ENCODE data around the gene IP6K1. TPM values are rescaled to one million over a fixed set of nuclear protein-coding genes. Genes with fewer than 3 reads are reported as not detected.

Gene IP6K1
- total RNA-seq, 2 experiments from 2014 or later: 18.3 to 20.3 TPM

GRCh38 chr3:49727924-49728361 lies 58.4 kb downstream of the IP6K1 start:
- no peaks in the 10 kb centered on the region for H3K27me3 Mint-ChIP-seq (ENCODE audit: low read depth)
- H3K4me3 Mint-ChIP-seq: no peak overlapping the region
- H3K4me1 Mint-ChIP-seq (ENCODE audit: low read depth): peaks cover 10% of the 10 kb centered on the region
- intact Hi-C loops (cut with micrococcal nuclease): loop anchor here (10.0 kb wide), 1 partner anchor 703 kb away; the partner anchor contains the start of genes IMPDH2 and NDUFAF3
- CTCF ChIA-PET: interaction anchor here (0.9 kb wide), 1 partner anchor 9 kb away, joined by 3 read pairs; the partner anchor contains the start of gene AMIGO3
- no peak for DNase-seq
- no peaks in the 10 kb centered on the region for H3K9me3 Mint-ChIP-seq
- peaks cover 15% of the 10 kb centered on the region for H3K36me3 Mint-ChIP-seq (ENCODE audit: low read depth)
- no peak overlapping the region for H3K27ac Mint-ChIP-seq

GRCh38 chr3:49727154-49727923 lies 59.0 kb downstream of the IP6K1 start:
- peaks cover 15% of the 10 kb centered on the region for H3K36me3 Mint-ChIP-seq (ENCODE audit: low read depth)

DNA sequence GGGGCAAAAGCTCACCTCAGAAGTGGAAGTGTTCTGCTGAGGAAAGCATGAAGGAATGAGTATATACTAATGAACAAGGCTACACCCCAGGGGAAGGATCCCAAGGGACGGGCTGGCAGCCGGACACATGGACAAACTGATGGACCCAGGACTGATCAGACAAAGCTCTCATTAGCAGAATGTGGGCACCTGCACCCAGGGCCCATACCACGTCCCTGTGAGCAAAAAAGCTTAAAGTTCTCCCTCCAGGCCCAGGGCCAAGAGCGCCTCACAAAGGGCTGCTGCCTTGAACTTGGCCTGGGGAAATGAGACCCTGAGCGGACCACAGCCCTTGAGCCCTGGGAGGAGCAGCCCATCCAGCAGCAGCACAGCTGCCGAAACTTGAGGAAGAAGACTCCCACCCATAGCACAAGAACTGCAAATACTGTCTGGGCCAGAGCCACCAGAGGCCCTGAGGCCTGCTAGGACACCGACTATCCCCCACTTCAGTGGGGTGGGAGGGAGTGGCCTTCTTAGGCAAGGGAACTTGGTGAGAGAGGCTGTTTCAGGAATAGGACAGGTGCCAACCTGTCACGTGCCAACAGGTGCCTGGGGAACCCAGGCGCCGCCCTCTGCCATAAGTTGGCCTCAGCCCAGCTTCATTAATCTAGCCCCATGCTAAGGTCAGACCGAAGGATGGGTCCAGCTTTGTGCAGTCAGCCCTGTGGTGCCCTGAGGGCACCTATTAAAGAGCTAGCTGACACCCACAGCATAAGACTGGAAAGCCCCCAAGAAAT lies 60.2 kb downstream of the IP6K1 start:
- H3K4me1 Mint-ChIP-seq (ENCODE audit: low read depth): peaks cover 19% of the 10 kb centered on the region
- no peak overlapping the region for H3K27ac Mint-ChIP-seq
- H3K27me3 Mint-ChIP-seq (ENCODE audit: low read depth): no peaks in the 10 kb centered on the region
- DNase-seq: no peak
- intact Hi-C loops (cut with micrococcal nuclease): loop anchor here (2.0 to 10.0 kb wide), 2 partner anchors 51 to 701 kb away; partner anchors contain the start of genes APEH, IMPDH2 and NDUFAF3
- H3K9me3 Mint-ChIP-seq: no peaks in the 10 kb centered on the region
- H3K36me3 Mint-ChIP-seq (ENCODE audit: low read depth): peaks cover 14% of the 10 kb centered on the region
- CTCF ChIA-PET: interaction anchor here (1.2 kb wide), 1 partner anchor 114 kb away, joined by 4 read pairs; no protein-coding TSS in a partner anchor
- no peak overlapping the region for H3K4me3 Mint-ChIP-seq

More at GRCh38 chr3:49727154-49727923, 59.0 kb downstream of the IP6K1 start:
- Mint-ChIP-seq H3K27ac (no peak overlapping the region), H3K4me3 (no peak overlapping the region), H3K27me3 (ENCODE audit: low read depth) (no peaks in the 10 kb centered on the region), H3K4me1 (ENCODE audit: low read depth) (peaks cover 16% of the 10 kb centered on the region), H3K9me3 (no peaks in the 10 kb centered on the region)
- CTCF ChIA-PET: interaction anchor here (0.9 kb wide), 1 partner anchor 8 kb away, joined by 3 read pairs; the partner anchor contains the start of gene AMIGO3
- no peak for DNase-seq
- intact Hi-C loops (cut with micrococcal nuclease): loop anchor here (10.0 kb wide), 1 partner anchor 703 kb away; the partner anchor contains the start of genes IMPDH2 and NDUFAF3

DNA sequence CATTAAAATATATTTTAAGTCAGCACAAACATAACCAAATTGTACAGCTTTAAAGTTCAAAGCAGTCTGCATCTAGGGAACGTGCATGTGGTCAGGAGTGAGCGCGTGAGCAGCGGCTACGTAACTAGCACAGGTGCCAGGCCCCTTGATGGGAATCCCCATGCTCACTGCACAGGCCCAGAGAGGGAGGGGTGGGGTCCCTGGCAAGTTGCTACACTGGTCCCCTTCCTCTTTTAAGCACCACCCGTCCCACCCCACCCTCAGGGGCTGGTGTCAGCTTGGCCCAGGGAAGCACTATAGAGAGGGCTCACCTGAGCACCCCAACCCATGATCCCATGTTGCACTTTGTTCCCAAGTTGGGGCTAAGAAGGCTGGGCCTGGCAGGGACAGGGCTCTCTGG lies 61.8 kb downstream of the IP6K1 start:
- DNase-seq: peak; percentile 66
- CTCF ChIA-PET: no interaction called here

DNA sequence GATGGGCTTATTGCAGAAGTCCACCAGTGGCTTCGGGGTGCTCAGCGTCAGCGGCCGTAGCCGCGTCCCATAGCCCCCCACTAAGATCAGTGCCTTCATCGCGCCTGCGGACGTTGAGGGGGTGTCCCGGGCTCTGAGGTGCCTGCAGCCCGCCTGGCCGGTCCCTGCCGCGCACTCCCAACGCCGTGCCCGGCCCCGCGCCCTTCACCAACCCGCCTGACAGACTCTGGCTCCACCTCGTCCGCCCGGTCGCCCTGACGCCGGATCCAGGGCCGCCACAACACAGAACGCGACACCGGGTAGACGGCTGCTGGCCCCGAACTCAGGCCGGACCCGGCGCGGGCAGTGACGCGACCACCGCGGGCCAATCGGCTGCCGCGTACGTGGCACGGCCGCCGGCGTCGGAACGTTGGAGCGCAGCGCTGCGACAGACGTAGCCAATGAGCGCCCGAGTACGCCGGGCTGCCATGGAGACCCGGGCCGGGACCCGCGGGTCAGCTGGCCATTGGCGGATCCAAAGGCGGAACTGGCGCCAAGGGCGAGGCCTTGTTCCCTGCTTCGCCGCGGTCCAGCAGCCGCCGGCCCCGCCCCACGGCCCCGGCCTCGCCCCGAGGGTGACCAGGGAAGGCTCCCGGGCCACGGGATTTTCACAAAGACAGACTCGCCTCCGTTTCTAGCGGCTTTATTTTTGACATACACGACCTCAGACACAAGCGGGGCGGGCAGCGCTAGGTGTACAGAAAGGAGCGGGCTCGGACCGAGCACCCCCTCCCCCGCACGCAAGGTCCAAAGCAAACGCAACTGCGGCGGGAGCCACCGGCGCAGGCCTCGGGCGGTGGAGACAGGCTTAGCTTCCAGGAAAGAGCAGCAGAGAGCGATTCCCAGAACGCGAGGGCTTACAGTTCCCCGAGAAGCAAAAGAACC lies 62.5 kb downstream of the IP6K1 start, which contains the start of gene GMPPB:
GMPPB (minus strand) TSS at position 324 of the 924 bp plus-strand sequence; CDS start at position 99, 225 bp downstream.
- CTCF ChIA-PET: interaction anchor here (0.6 to 1.6 kb wide), 2 partner anchors 185 to 539 kb away, joined by 3 read pairs; no protein-coding TSS in a partner anchor
- intact Hi-C loops (cut with micrococcal nuclease): loop anchor here (1.0 to 10.0 kb wide), 6 partner anchors 37 to 699 kb away; partner anchors contain the start of genes APEH, IMPDH2, IP6K1 and MST1
- peaks cover 13% of the 10 kb centered on the region for H3K36me3 Mint-ChIP-seq (ENCODE audit: low read depth)
- H3K9me3 Mint-ChIP-seq: no peaks in the 10 kb centered on the region
- peaks cover 33% of the 10 kb centered on the region for H3K4me1 Mint-ChIP-seq (ENCODE audit: low read depth)
- peak within 1 kb of the TSS; percentile 96 for H3K4me3 Mint-ChIP-seq
- H3K27ac Mint-ChIP-seq: peak within 1 kb of the TSS; percentile 95
- H3K27me3 Mint-ChIP-seq (ENCODE audit: low read depth): no peaks in the 10 kb centered on the region
- peak; percentile 96 for DNase-seq

More for the DNA sequence above, 61.8 kb downstream of the IP6K1 start:
- H3K4me1 Mint-ChIP-seq (ENCODE audit: low read depth): peaks cover 28% of the 10 kb centered on the region
- intact Hi-C loops (cut with micrococcal nuclease): loop anchor here (1.0 to 10.0 kb wide), 6 partner anchors 37 to 700 kb away; partner anchors contain the start of genes APEH, IMPDH2, IP6K1 and MST1
- H3K27ac Mint-ChIP-seq: peak overlapping the region; percentile 95
- peak overlapping the region; percentile 96 for H3K4me3 Mint-ChIP-seq
- no peaks in the 10 kb centered on the region for H3K27me3 Mint-ChIP-seq (ENCODE audit: low read depth)
- peaks cover 13% of the 10 kb centered on the region for H3K36me3 Mint-ChIP-seq (ENCODE audit: low read depth)
- no peaks in the 10 kb centered on the region for H3K9me3 Mint-ChIP-seq

DNA sequence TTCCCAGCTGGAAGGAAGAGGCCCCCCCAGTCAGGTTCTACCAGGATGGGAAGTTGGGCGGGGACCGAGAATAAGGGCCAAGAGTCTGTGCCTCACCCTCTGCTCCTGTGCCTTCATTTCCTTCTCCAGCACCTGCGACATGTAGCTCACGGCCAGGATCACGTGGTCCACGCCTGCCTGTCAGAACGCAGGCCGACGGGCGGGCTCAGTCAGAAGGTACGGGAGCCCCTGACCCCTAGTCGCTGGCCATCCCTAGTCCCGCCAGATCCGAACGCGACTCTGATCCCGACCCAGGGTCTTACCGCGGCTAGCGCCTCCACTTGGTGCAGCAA lies 63.1 kb downstream of the IP6K1 start:
- Mint-ChIP-seq H3K27ac (peak overlapping the region; percentile 88), H3K9me3 (no peaks in the 10 kb centered on the region), H3K4me3 (peak overlapping the region; percentile 96), H3K36me3 (ENCODE audit: low read depth) (peaks cover 11% of the 10 kb centered on the region), H3K27me3 (ENCODE audit: low read depth) (no peaks in the 10 kb centered on the region), H3K4me1 (ENCODE audit: low read depth) (peaks cover 38% of the 10 kb centered on the region)
- DNase-seq: peak; percentile 72
- CTCF ChIA-PET: interaction anchor here (0.6 to 1.6 kb wide), 2 partner anchors 184 to 538 kb away, joined by 3 read pairs; no protein-coding TSS in a partner anchor
- intact Hi-C loops (cut with micrococcal nuclease): loop anchor here (5.0 to 10.0 kb wide), 4 partner anchors 36 to 698 kb away; partner anchors contain the start of genes IMPDH2, MST1, NDUFAF3 and RBM5

DNA sequence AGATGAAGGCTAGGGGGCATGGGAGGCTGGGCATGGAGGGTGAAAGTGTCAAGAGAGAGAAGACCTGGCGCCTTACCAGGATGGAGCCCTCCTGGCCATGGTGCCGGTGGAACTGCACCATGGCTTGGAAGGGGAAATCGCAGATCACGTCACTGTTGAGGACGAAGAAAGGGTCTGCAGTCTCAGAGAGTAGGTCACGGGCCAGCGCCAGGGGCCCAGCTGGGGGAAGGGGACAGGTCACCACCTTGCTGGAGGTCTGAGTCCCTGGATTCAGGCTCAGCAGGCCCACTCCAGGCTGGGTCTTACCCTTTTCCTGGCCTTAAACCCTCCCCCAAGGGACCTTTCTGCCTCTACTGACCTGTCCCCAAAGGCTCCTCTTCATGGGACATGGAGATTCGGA lies 63.4 kb downstream of the IP6K1 start:
- CTCF ChIA-PET: interaction anchor here (0.6 to 1.6 kb wide), 2 partner anchors 184 to 538 kb away, joined by 3 read pairs; no protein-coding TSS in a partner anchor
- H3K36me3 Mint-ChIP-seq (ENCODE audit: low read depth): peaks cover 10% of the 10 kb centered on the region
- intact Hi-C loops (cut with micrococcal nuclease): loop anchor here (5.0 to 10.0 kb wide), 4 partner anchors 36 to 698 kb away; partner anchors contain the start of genes IMPDH2, MST1, NDUFAF3 and RBM5

GRCh38 chr3:49721896-49722781 lies 64.2 kb downstream of the IP6K1 start:
- intact Hi-C loops (cut with micrococcal nuclease): loop anchor here (5.0 to 10.0 kb wide), 4 partner anchors 35 to 697 kb away; partner anchors contain the start of genes IMPDH2, MST1, NDUFAF3 and RBM5
- peaks cover 38% of the 10 kb centered on the region for H3K4me1 Mint-ChIP-seq (ENCODE audit: low read depth)
- CTCF ChIA-PET: interaction anchor here (1.6 kb wide), 1 partner anchor 183 kb away, joined by 3 read pairs; no protein-coding TSS in a partner anchor
- H3K27ac Mint-ChIP-seq: no peak overlapping the region
- no peaks in the 10 kb centered on the region for H3K27me3 Mint-ChIP-seq (ENCODE audit: low read depth)
- peaks cover 10% of the 10 kb centered on the region for H3K36me3 Mint-ChIP-seq (ENCODE audit: low read depth)
- peak overlapping the region; percentile 96 for H3K4me3 Mint-ChIP-seq
- no peak for DNase-seq
- H3K9me3 Mint-ChIP-seq: no peaks in the 10 kb centered on the region

More for the DNA sequence above, 63.4 kb downstream of the IP6K1 start:
- H3K27me3 Mint-ChIP-seq (ENCODE audit: low read depth): no peaks in the 10 kb centered on the region
- no peak for DNase-seq
- peaks cover 38% of the 10 kb centered on the region for H3K4me1 Mint-ChIP-seq (ENCODE audit: low read depth)
- no peaks in the 10 kb centered on the region for H3K9me3 Mint-ChIP-seq
- H3K4me3 Mint-ChIP-seq: peak overlapping the region; percentile 96
- H3K27ac Mint-ChIP-seq: peak overlapping the region; percentile 88

GRCh38 chr3:49721596-49721895 lies 64.8 kb downstream of the IP6K1 start:
- no peak overlapping the region for H3K27ac Mint-ChIP-seq

More at GRCh38 chr3:49721596-49721895, 64.8 kb downstream of the IP6K1 start:
- DNase-seq: no peak
- Mint-ChIP-seq H3K9me3 (no peaks in the 10 kb centered on the region), H3K36me3 (ENCODE audit: low read depth) (peaks cover 10% of the 10 kb centered on the region), H3K4me3 (no peak overlapping the region), H3K27me3 (ENCODE audit: low read depth) (no peaks in the 10 kb centered on the region), H3K4me1 (ENCODE audit: low read depth) (peaks cover 38% of the 10 kb centered on the region)
- intact Hi-C loops (cut with micrococcal nuclease): loop anchor here (5.0 to 10.0 kb wide), 4 partner anchors 34 to 697 kb away; partner anchors contain the start of genes IMPDH2, MST1, NDUFAF3 and RBM5
- CTCF ChIA-PET: no interaction called here

All from activated naive CD4-positive, alpha-beta T cell treated with anti-CD3 and anti-CD28 coated beads for 36 hours (primary cell).